Small intestine (tissue), 16 donors: Measurements from ENCODE around the gene BAZ1A. TPM values are rescaled to one million over a fixed set of nuclear protein-coding genes. Genes with fewer than 3 reads are reported as not detected.
A peak's percentile ranks its signal among the peaks of the same experiment; 100 is the strongest.

Source experiments
- DNase-seq, 2 donors: peaks; one replicate each; pipeline versions ENCODE4 v3.0.0 to v3.0.0-alpha.2; 2013
- FAIRE-seq: peaks from 2 replicates; lab custom pipeline; 2012; peaks lifted over from hg19 to GRCh38; lab: Jason Lieb, UNC
- H3K27ac ChIP-seq, 3 donors: one replicate each; pipeline ENCODE4 v1.5.1; 2013; ENCODE audit warnings: low read length in 2 of 3, mild to moderate bottlenecking in 2 of 3, control low read depth in 1 of 3, inconsistent platforms in 1 of 3, low read depth in 1 of 3, moderate library complexity in 1 of 3
- H3K27me3 ChIP-seq, 3 donors: one replicate each; pipeline ENCODE4 v1.6.1; 2013; ENCODE audit warnings: low read length in 3 of 3, inconsistent platforms in 1 of 3; ENCODE audit not compliant: control insufficient read depth in 3 of 3, insufficient read depth in 3 of 3
- H3K36me3 ChIP-seq, 3 donors: one replicate each; pipeline ENCODE4 v1.6.1; 2013; ENCODE audit warnings: low read length in 3 of 3, inconsistent platforms in 1 of 3, low read depth in 1 of 3, mild to moderate bottlenecking in 1 of 3, moderate library complexity in 1 of 3; ENCODE audit not compliant: control insufficient read depth in 3 of 3, insufficient read depth in 2 of 3
- H3K4me1 ChIP-seq, 3 donors: one replicate each; pipeline ENCODE4 v1.6.1; 2013; ENCODE audit warnings: low read length in 2 of 3, inconsistent platforms in 1 of 3, low read depth in 1 of 3, mild to moderate bottlenecking in 1 of 3, moderate library complexity in 1 of 3; ENCODE audit not compliant: control insufficient read depth in 3 of 3, insufficient read depth in 2 of 3
- H3K4me3 ChIP-seq, 3 donors: one replicate each; pipeline ENCODE4 v1.5.1; 2013; ENCODE audit warnings: low read length in 3 of 3, control low read depth in 1 of 3, inconsistent platforms in 1 of 3, low read depth in 1 of 3, mild to moderate bottlenecking in 1 of 3, moderate library complexity in 1 of 3
- H3K9me3 ChIP-seq, 2 donors: one replicate each; pipeline ENCODE4 v1.6.1; 2013; ENCODE audit warnings: low read depth in 1 of 2, low read length in 1 of 2; ENCODE audit not compliant: control insufficient read depth in 2 of 2, insufficient read depth in 1 of 2
- WGBS, 3 donors: extraction: QIAGEN DNeasy Blood & Tissue Kit; methylation state at CpG; one replicate each; pipeline ENCODE4 v1.1.7; 2013; 5-methylcytosine and 5-hydroxymethylcytosine counted together
- long read RNA-seq, 10 donors: transcript quantifications; one replicate each; lab custom pipeline, GENCODE V29; 2026
- polyA plus RNA-seq, 4 donors: library from polyadenylated mRNA; stranded (reverse) in 3 of 4; unstranded in 1 of 4; fragments of 200-250 nt in 3 of 4; fragments of 120-200 nt in 1 of 4; gene quantifications; one replicate each; pipeline versions ENCODE4 v1.2.1 to v1.2.3, GENCODE V29; 2013
- donor health status: healthy with polysubstance abuse.
- donor health status: control.
- donor health status: control.
- donor health status: Bipolar disorder and iron deficiency.
- donor health status: healthy.

BAZ1A gene, protein sequence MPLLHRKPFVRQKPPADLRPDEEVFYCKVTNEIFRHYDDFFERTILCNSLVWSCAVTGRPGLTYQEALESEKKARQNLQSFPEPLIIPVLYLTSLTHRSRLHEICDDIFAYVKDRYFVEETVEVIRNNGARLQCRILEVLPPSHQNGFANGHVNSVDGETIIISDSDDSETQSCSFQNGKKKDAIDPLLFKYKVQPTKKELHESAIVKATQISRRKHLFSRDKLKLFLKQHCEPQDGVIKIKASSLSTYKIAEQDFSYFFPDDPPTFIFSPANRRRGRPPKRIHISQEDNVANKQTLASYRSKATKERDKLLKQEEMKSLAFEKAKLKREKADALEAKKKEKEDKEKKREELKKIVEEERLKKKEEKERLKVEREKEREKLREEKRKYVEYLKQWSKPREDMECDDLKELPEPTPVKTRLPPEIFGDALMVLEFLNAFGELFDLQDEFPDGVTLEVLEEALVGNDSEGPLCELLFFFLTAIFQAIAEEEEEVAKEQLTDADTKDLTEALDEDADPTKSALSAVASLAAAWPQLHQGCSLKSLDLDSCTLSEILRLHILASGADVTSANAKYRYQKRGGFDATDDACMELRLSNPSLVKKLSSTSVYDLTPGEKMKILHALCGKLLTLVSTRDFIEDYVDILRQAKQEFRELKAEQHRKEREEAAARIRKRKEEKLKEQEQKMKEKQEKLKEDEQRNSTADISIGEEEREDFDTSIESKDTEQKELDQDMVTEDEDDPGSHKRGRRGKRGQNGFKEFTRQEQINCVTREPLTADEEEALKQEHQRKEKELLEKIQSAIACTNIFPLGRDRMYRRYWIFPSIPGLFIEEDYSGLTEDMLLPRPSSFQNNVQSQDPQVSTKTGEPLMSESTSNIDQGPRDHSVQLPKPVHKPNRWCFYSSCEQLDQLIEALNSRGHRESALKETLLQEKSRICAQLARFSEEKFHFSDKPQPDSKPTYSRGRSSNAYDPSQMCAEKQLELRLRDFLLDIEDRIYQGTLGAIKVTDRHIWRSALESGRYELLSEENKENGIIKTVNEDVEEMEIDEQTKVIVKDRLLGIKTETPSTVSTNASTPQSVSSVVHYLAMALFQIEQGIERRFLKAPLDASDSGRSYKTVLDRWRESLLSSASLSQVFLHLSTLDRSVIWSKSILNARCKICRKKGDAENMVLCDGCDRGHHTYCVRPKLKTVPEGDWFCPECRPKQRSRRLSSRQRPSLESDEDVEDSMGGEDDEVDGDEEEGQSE (N-terminal part only)
- polyA plus RNA-seq: 10 to 100 TPM; 16.4 to 40.3 (median 25.4) TPM
- long read RNA-seq, donor 1: 0 reads
- long read RNA-seq, donor 2: 0 reads
- long read RNA-seq, donor 3: 0 reads
- long read RNA-seq, donor 4: 0 reads
- long read RNA-seq, donor 5: 0 reads
- long read RNA-seq, donor 6, partial matches to known transcripts: 0 of 1 reads
- long read RNA-seq, donor 6, other reads (novel, unspliced or antisense): 0 of 1 reads
- long read RNA-seq, donor 7: 0 reads
- long read RNA-seq, donor 8: 0 reads
- long read RNA-seq, donor 9: 0 reads
- long read RNA-seq, donor 10, partial matches to known transcripts: 0 of 3 reads
- long read RNA-seq, donor 10, other reads (novel, unspliced or antisense): 0 of 3 reads

DNA sequence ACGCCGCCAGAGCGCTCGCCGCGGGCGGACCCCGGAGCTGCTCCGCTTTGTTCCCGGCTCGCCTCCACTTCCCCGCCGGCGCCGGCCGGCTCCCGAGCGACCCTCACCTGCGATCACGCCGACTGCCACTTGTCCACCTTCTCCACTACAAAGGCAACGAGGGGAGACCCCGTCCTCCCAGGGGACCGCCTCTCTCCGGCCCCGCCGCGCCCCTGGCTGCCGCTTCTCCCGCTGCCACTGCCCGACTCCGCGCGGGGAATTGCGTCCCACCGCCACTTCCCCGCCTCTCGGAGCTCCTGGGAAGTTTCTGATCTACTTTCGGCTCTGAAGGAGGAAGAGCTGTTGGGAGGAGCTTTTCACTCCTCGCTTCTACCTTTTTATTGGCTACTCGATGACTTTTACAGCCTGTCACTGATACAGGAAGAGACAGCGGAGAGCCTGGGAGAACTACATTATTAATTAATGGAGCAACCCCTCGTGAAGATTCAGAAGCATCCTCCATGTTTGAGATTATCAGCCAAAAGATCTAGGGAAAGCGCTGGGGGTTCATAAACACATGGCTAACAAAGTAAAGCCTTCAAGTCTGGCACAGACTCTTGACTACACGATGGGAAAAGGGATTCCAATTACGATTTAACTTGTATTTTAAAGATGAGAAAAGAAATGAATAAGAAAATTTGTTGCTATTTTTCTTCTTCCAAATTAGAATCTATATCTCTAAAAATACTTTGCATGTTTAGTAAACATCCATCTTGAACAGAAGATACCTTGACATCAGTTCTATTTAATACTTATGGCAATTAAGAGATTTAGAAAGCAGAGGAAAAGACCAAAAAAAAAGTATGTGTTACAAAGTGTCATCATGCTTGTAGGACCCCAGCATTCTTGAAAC is at the start of gene BAZ1A:
Gene BAZ1A (minus strand): TSS at position 330 of the 892 bp plus-strand sequence. CDS start 756 bp downstream, outside the sequence.
- Histone ChIP-seq H3K36me3 (no peaks in the 10 kb centered on the region), H3K27me3 (no peaks in the 10 kb centered on the region), H3K4me1 (peaks cover 0 to 4% (median 0%) of the 10 kb centered on the region in 3 donors), H3K27ac (peak within 1 kb of the TSS; percentile 99 to 100 (median 100)), H3K9me3 (no peaks in the 10 kb centered on the region), H3K4me3 (peak within 1 kb of the TSS; percentile 91 to 97 (median 96))
- DNase-seq (peak; percentile 84 to 90), FAIRE-seq (no peak)
- WGBS, 3 donors: 0% methylated on average over 29 to 46 of the region's 46 CpGs

DNA sequence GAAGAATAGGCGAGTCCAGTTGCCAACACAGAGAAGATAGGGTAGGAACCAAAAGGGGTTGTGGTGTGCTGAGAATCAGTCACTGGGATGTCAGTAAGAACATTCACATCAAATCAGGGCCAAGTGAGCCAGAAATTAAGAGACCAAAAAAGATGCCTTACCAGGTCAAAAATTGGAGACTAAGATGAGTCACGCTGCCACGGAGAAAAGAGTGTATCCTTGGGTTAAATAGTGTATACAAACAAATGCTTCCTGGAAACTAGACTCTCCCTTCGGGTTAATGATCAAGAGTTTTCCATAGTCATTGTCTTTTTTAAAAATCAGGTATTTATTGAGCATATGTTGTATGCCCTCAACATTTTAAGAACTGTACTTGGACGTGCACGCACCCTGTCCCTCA is 45.2 kb upstream of the BAZ1A start:
- Histone ChIP-seq H3K4me3 (no peak overlapping the region), H3K27ac (no peak overlapping the region), H3K36me3 (peaks cover 0 to 2% (median 0%) of the 10 kb centered on the region in 3 donors), H3K27me3 (no peaks in the 10 kb centered on the region), H3K4me1 (no peaks in the 10 kb centered on the region), H3K9me3 (no peaks in the 10 kb centered on the region)
- WGBS, 3 donors: 69 to 79% (median 73%) methylated on average over 6 of the region's 6 CpGs
- FAIRE-seq: no peak
- DNase-seq: no peak

DNA sequence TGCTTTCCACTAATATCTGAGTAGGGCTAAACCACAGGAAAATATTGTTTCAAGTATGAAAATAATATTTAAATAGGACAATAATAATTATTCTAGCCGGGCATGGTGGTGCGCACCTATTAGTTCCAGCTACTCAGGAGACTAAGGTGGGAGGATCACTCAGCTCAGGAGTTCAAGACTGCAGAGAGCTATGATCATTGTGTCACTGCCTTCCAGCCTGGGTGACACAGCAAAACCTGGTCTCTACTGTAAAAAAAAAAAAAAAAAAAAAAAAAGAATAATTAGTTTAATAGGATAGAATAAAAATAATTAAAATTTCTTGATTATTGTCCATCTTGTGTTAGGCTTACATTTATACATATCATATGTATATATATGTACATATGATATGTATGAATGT is 38.5 kb upstream of the BAZ1A start:
- no peak for DNase-seq
- H3K4me1 ChIP-seq: no peaks in the 10 kb centered on the region
- H3K27ac ChIP-seq: no peak overlapping the region
- no peaks in the 10 kb centered on the region for H3K27me3 ChIP-seq
- 83 to 96% (median 94%) methylated on average over 2 of the region's 2 CpGs for WGBS, 3 donors
- no peak overlapping the region for H3K4me3 ChIP-seq
- no peaks in the 10 kb centered on the region for H3K36me3 ChIP-seq
- no peaks in the 10 kb centered on the region for H3K9me3 ChIP-seq
- no peak for FAIRE-seq

DNA sequence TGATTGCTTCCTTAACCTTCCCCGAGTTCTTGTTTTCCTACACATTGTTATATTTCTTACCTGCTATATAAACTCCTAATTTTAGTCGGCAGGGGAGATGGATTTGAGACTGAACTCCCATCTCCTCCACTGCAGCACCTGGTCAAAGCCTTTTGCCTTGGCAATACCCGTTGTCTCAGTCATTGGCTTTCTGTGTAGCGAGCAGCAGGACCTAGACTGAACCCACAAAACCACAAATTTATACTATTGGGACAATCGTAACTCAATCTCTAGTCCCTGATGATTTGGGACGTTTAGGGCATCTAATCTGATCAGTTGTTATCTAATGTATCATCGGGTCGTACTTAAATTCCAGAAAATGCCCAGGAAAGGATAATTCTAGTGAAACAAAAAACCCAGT is 37.8 kb upstream of the BAZ1A start:
- Histone ChIP-seq H3K27me3 (no peaks in the 10 kb centered on the region), H3K27ac (no peak overlapping the region), H3K4me1 (no peaks in the 10 kb centered on the region), H3K4me3 (no peak overlapping the region), H3K36me3 (no peaks in the 10 kb centered on the region), H3K9me3 (no peaks in the 10 kb centered on the region)
- FAIRE-seq: no peak
- no peak for DNase-seq
- 79 to 84% (median 79%) methylated on average over 8 of the region's 8 CpGs for WGBS, 3 donors

DNA sequence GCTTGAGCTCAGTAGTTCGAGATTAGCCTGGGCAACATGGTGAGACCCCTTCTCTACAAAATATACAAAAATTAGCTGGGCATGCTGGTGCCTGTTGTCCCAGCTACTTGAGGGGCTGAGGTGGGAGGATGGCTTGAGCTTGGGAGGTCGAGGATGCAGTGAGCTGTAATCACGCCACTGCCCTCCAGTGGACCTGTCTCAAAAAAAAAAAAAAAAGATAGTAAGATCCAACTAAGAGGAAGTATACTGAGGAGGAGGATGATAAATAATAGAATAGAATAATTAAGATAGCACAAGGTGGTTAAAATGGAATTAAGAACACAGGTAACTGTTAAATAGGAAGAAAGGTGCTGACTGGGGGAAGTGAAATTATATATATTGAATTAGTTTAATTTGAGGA is 37.0 kb upstream of the BAZ1A start:
- WGBS, 3 donors: 63 to 69% (median 69%) methylated on average over 3 of the region's 3 CpGs
- no peaks in the 10 kb centered on the region for H3K36me3 ChIP-seq
- H3K4me1 ChIP-seq: no peaks in the 10 kb centered on the region
- no peaks in the 10 kb centered on the region for H3K9me3 ChIP-seq
- H3K27ac ChIP-seq: no peak overlapping the region
- H3K27me3 ChIP-seq: no peaks in the 10 kb centered on the region
- DNase-seq: no peak
- no peak overlapping the region for H3K4me3 ChIP-seq
- no peak for FAIRE-seq

DNA sequence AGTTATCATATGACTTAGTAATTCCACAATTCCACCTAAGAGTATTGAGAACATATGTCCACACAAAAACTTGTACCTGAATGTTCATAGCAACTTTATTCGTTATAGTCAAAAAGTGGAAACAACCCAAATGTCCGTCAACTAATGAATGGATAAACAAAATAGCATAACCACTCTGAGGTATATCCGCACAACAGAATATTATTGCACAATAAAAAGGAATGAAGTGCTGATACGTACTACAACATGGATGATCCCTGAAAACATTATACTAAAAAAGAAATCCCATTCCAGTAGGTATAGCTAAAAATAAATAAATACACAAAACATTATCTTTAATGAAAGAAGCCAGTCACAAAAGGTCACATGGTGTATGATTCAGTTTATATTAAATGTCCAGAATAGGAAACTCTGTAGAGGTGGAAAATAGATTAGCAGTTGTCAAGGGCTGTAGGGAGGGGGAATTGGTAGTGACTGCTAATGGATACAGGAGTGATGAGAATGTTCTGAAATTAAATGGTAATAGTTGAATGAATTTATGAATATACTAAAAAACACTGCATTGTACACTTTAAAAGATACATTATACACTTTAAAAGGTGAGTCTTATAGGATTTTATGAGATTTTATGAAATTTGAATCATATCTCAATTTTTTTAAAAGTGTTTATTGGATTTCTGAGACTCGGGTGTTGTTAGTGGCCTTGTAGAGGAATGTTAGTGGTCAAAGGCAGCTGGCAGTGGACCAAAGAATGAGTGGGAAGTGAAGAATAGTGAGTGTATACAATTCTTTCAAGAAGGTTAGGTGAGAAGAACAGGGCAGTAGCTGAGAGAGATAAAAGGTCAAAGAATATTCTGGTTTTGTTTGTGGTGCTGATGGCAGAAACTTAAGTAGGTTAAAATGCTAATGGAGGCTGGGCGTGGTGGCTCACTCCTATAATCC is 36.3 kb upstream of the BAZ1A start:
- H3K4me3 ChIP-seq: no peak overlapping the region
- DNase-seq (no peak), FAIRE-seq (no peak)
- H3K9me3 ChIP-seq: no peaks in the 10 kb centered on the region
- no peaks in the 10 kb centered on the region for H3K4me1 ChIP-seq
- 76 to 85% (median 84%) methylated on average over 6 of the region's 6 CpGs for WGBS, 3 donors
- H3K36me3 ChIP-seq: no peaks in the 10 kb centered on the region
- H3K27ac ChIP-seq: no peak overlapping the region
- H3K27me3 ChIP-seq: no peaks in the 10 kb centered on the region
